GM12878 (cell line): Measurements from ENCODE around the gene CLEC14A. TPM values are rescaled to one million over a fixed set of nuclear protein-coding genes. Genes with fewer than 3 reads are reported as not detected.

Experiments used
- ATAC-seq: fragments of 200-7000 bp; cut with Tn5 transposase; 3 replicates; pipeline ENCODE4 v1.9.1; 2020; ENCODE audit warnings: mild to moderate bottlenecking, moderate library complexity
- BruUV-seq: library from RNA; stranded (reverse); fragments of 400-500 nt; replicated peaks from 2 replicates; lab custom pipeline; 2021; lab: Mats Ljungman, UMichigan
- CTCF ChIA-PET: fragments of 300-600 bp; sonication (Branson Sonifier 250); formaldehyde crosslinking; extraction: SDS; loops from one replicate; lab custom pipeline; 2021; ENCODE audit warnings: inconsistent platforms; lab: Yijun Ruan, JAX
- POLR2A ChIA-PET: fragments of 350-600 bp; formaldehyde crosslinking; extraction: SDS; loops from one replicate; lab custom pipeline; 2021; ENCODE audit warnings: inconsistent platforms; lab: Charles Lee
- RAD21 ChIA-PET: fragments of 300-600 bp; sonication (Branson Sonifier 250); formaldehyde crosslinking; loops from one replicate; lab custom pipeline; 2023; ENCODE audit warnings: antibody characterized with exemption; ENCODE audit not compliant: unreplicated experiment; lab: Charles Lee
- SMC1A ChIA-PET: fragments of 300-600 bp; sonication (Branson Sonifier 250); formaldehyde crosslinking; loops from one replicate; lab custom pipeline; 2023; ENCODE audit not compliant: unreplicated experiment, uncharacterized antibody; lab: Charles Lee
- DNase-seq: peaks from one replicate; pipeline ENCODE4 v3.0.0-alpha.2; 2011; ENCODE audit warnings: low read depth, low spot score
- FAIRE-seq: peaks from 3 replicates; lab custom pipeline; 2011; peaks lifted over from hg19 to GRCh38; lab: Jason Lieb, UNC
- H2AFZ ChIP-seq: 2 replicates; pipeline ENCODE4 v1.6.0; 2011; ENCODE audit warnings: low read depth, low read length, control low read depth; ENCODE audit not compliant: control insufficient read depth
- H3K27ac ChIP-seq: 2 replicates; pipeline ENCODE4 v1.5.1; 2011; ENCODE audit warnings: control low read depth; ENCODE audit not compliant: control insufficient read depth, insufficient read depth
- H3K27me3 ChIP-seq, 2 experiments: replicated peaks in 1 of 2; 2 replicates each; pipeline versions ENCODE4 v1.6.0 to v1.6.1; 2011; ENCODE audit warnings: low read length in 1 of 2; ENCODE audit not compliant: control insufficient read depth in 2 of 2, insufficient read depth in 2 of 2
- H3K36me3 ChIP-seq, 2 experiments: 2 replicates each; pipeline ENCODE4 v1.5.1; 2011; ENCODE audit warnings: low read length in 1 of 2; ENCODE audit not compliant: control insufficient read depth in 2 of 2, insufficient read depth in 2 of 2
- H3K4me1 ChIP-seq: 2 replicates; pipeline ENCODE4 v1.6.1; 2011; ENCODE audit warnings: mild to moderate bottlenecking, low read length, moderate library complexity, mixed read lengths; ENCODE audit not compliant: control insufficient read depth, insufficient read depth
- H3K4me2 ChIP-seq: 2 replicates; pipeline ENCODE4 v1.6.0; 2011; ENCODE audit warnings: control low read depth; ENCODE audit not compliant: control insufficient read depth, insufficient read depth
- H3K4me3 ChIP-seq: fragments of 200-600 bp; sonication (generic); 2 replicates; pipeline ENCODE4 v1.5.1; 2016
- H3K79me2 ChIP-seq: 2 replicates; pipeline ENCODE4 v1.6.0; 2011; ENCODE audit warnings: low read length; ENCODE audit not compliant: control insufficient read depth, insufficient read depth
- H3K9ac ChIP-seq: 2 replicates; pipeline ENCODE4 v1.8.0; 2011; ENCODE audit warnings: low read length, control low read depth, mixed read lengths; ENCODE audit not compliant: control insufficient read depth, insufficient read depth
- H3K9me3 ChIP-seq: replicated peaks from 3 replicates; pipeline ENCODE4 v1.5.1; 2011; ENCODE audit warnings: mild to moderate bottlenecking, low read length; ENCODE audit not compliant: control insufficient read depth, insufficient read depth
- H4K20me1 ChIP-seq: 2 replicates; pipeline ENCODE4 v1.6.0; 2011; ENCODE audit not compliant: control insufficient read depth, insufficient read depth
- ASH2L ChIP-seq: fragments of 300-600, 200-600 bp; sonication (generic); IDR thresholded peaks from 2 replicates; pipeline ENCODE4 v1.6.1; 2017; ENCODE audit warnings: low read depth, mild to moderate bottlenecking, borderline replicate concordance
- BCL11A ChIP-seq: IDR thresholded peaks from 2 replicates; pipeline ENCODE4 v1.6.1; 2011; ENCODE audit warnings: low read depth, low read length
- BRCA1 ChIP-seq: IDR thresholded peaks from 2 replicates; pipeline ENCODE4 v1.6.1; 2011; ENCODE audit warnings: low read depth, low read length, improper control_type of control experiment
- CHD1 ChIP-seq: IDR thresholded peaks from 2 replicates; pipeline ENCODE4 v1.6.1; 2012; ENCODE audit warnings: low read depth, low read length, improper control_type of control experiment
- EP300 ChIP-seq, 2 experiments: fragments of 150-350 bp in 1 of 2; IDR thresholded peaks; 2 replicates each; pipeline ENCODE4 v1.6.1; 2011 to 2012; ENCODE audit warnings: low read depth in 2 of 2, low read length in 2 of 2, borderline replicate concordance in 1 of 2, improper control_type of control experiment in 1 of 2, inconsistent platforms in 1 of 2; ENCODE audit not compliant: control insufficient read depth in 1 of 2
- FOXK2 ChIP-seq: fragments of 450-650 bp; IDR thresholded peaks from 2 replicates; pipeline ENCODE4 v1.6.1; 2017; ENCODE audit warnings: mild to moderate bottlenecking, moderate library complexity
- MAX ChIP-seq: IDR thresholded peaks from 2 replicates; pipeline ENCODE4 v1.6.1; 2012; ENCODE audit warnings: low read depth, low read length, improper control_type of control experiment
- NFYA ChIP-seq: IDR thresholded peaks from 2 replicates; pipeline ENCODE4 v1.6.1; 2011; ENCODE audit warnings: low read depth, mild to moderate bottlenecking, low read length, improper control_type of control experiment, borderline replicate concordance
- NR2F1 ChIP-seq: fragments of 450-650 bp; conservative IDR thresholded peaks from 2 replicates; pipeline ENCODE4 v1.6.1; 2017; ENCODE audit warnings: mild to moderate bottlenecking
- POU2F2 ChIP-seq: IDR thresholded peaks from 3 replicates; pipeline ENCODE4 v1.6.1; 2011; ENCODE audit warnings: low read depth, mild to moderate bottlenecking, low read length, borderline replicate concordance
- SMARCA5 ChIP-seq: fragments of 450-650 bp; IDR thresholded peaks from 2 replicates; pipeline ENCODE4 v1.6.1; 2017; ENCODE audit warnings: mild to moderate bottlenecking
- SPI1 ChIP-seq: IDR thresholded peaks from 2 replicates; pipeline ENCODE4 v1.6.1; 2011; ENCODE audit warnings: low read depth, mild to moderate bottlenecking, low read length, moderate library complexity, borderline replicate concordance; ENCODE audit not compliant: insufficient read depth
- STAT1 ChIP-seq: fragments of 450-650 bp; conservative IDR thresholded peaks from 2 replicates; pipeline ENCODE4 v1.6.1; 2014; ENCODE audit warnings: antibody characterized with exemption, mild to moderate bottlenecking
- TCF7 ChIP-seq: IDR thresholded peaks from 2 replicates; pipeline ENCODE4 v1.6.1; 2014; ENCODE audit warnings: antibody characterized with exemption, borderline replicate concordance
- ZBTB4 ChIP-seq: fragments of 450-650 bp; formaldehyde crosslinking; IDR thresholded peaks from 2 replicates; pipeline ENCODE4 v1.4.0; 2022; ENCODE audit warnings: mild to moderate bottlenecking, moderate library complexity
- WGBS: methylation state at CpG from one replicate; pipeline ENCODE4 v1.1.6; 2016; ENCODE audit warnings: low lambda C conversion rate; ENCODE audit not compliant: insufficient replicate concordance, insufficient coverage; ENCODE audit errors: missing lambda C conversion rate; 5-methylcytosine and 5-hydroxymethylcytosine counted together
- in situ Hi-C: fragments of 300-500 bp; cut with MboI; formaldehyde crosslinking; loops from 9 replicates; pipeline ENCODE4 v1.14.3; 2018; ENCODE audit warnings: mixed read lengths
- intact Hi-C: fragments of 100-400 bp; cut with micrococcal nuclease; formaldehyde crosslinking; loops from one replicate; pipeline ENCODE4 v1.14.2; 2022; ENCODE audit not compliant: unreplicated experiment
- polyA plus RNA-seq, 11 experiments: library from polyadenylated mRNA; depleted of rRNA in 4 of 11; unstranded in 6 of 11; stranded (reverse) in 5 of 11; fragments of >200 nt; fragmentation: Nextera tagmentation in 4 of 11; fragmentation: Illumina TruSeq in 1 of 11; extraction: Ambion mirVana in 4 of 11; extraction: Trizol in 1 of 11; gene quantifications; 1 replicate in 1 of 11; 2 replicates in 10 of 11; pipeline versions ENCODE4 v1.2.1 to v1.2.3, GENCODE V29; 2011 to 2016; ENCODE audit warnings: inconsistent platforms in 2 of 11, missing spikeins in 2 of 11, low read depth in 1 of 11
- total RNA-seq, 4 experiments: library from RNA; depleted of rRNA in 3 of 4; stranded (reverse); fragments of >200 nt in 3 of 4; fragmentation: Illumina TruSeq in 1 of 4; extraction: Trizol in 1 of 4; gene quantifications; 2 replicates each; pipeline versions ENCODE4 v1.2.1 to v1.2.3, GENCODE V29; 2013 to 2021

CLEC14A gene
- total and polyA plus RNA-seq, 10 of the 15 experiments (the other 5 are each of a cell fraction or from before 2014, with no cell fraction given) = not detected

- FAIRE-seq = no peak
- Histone ChIP-seq H3K36me3 (no peaks in the 10 kb centered on the region), H3K4me1 (no peaks in the 10 kb centered on the region), H3K4me3 (no peak overlapping the region), H3K27ac (no peak overlapping the region), H3K79me2 (no peaks in the 10 kb centered on the region), H3K9me3 (no peaks in the 10 kb centered on the region), H3K27me3 (no peaks in the 10 kb centered on the region), H2AFZ (no peak overlapping the region), H4K20me1 (no peaks in the 10 kb centered on the region), H3K9ac (no peak overlapping the region), H3K4me2 (no peak overlapping the region)
- ChIA-PET RAD21 (no interaction called here), CTCF (no interaction called here), POLR2A (no interaction called here), SMC1A (interaction anchor here (0.6 kb wide), 1 partner anchor 126 kb away, joined by 3 read pairs; no protein-coding TSS in a partner anchor)
- in situ Hi-C loops (no loop called here), intact Hi-C loops (no loop called here)
- no peak for DNase-seq
- no peak for ATAC-seq
- TF ChIP-seq BRCA1 = no peak
- no peak for TF ChIP-seq EP300 (IDR thresholded peaks at IDR 0.05; ENCODE audit: borderline replicate concordance in 1 of 2, control insufficient read depth in 1 of 2, low read depth in 2 of 2, low read length in 2 of 2)
- no peak for TF ChIP-seq SPI1
- TF ChIP-seq SMARCA5 = no peak
- no peak for TF ChIP-seq TCF7
- no peak for TF ChIP-seq NFYA
- TF ChIP-seq NR2F1 = no peak
- no peak for TF ChIP-seq STAT1
- no TSS peak for BruUV-seq
- WGBS = 6% methylated on average over 1 of the region's 1 CpG
These were observed 5.7 kb upstream of the CLEC14A start for GRCh38 chr14:38261620-38262019.

- RAD21 ChIA-PET = no interaction called here
- H3K36me3 ChIP-seq = no peaks in the 10 kb centered on the region
- no peak overlapping the region for H3K4me3 ChIP-seq
- no TSS peak for BruUV-seq
- SMC1A ChIA-PET = no interaction called here
- FAIRE-seq (no peak), ATAC-seq (no peak), DNase-seq (no peak)
- WGBS = 0% methylated on average over 2 of the region's 2 CpGs
- no peak overlapping the region for H3K27ac ChIP-seq
- intact Hi-C loops = no loop called here
- H3K27me3 ChIP-seq = no peaks in the 10 kb centered on the region
- no peaks in the 10 kb centered on the region; the same call in 2 of the 3 replicates for H3K9me3 ChIP-seq
- no peaks in the 10 kb centered on the region for H3K79me2 ChIP-seq
- in situ Hi-C loops = no loop called here
- CTCF ChIA-PET = no interaction called here
- no peaks in the 10 kb centered on the region for H4K20me1 ChIP-seq
- POLR2A ChIA-PET = no interaction called here
- H3K4me1 ChIP-seq = no peaks in the 10 kb centered on the region
- no peak overlapping the region for H2AFZ ChIP-seq
- H3K4me2 ChIP-seq = no peak overlapping the region
- no peak overlapping the region for H3K9ac ChIP-seq
- TF ChIP-seq SMARCA5 (no peak), MAX (no peak), ZBTB4 (CRISPR knock-in tag) (no peak), FOXK2 (no peak), CHD1 (no peak), POU2F2 (no peak), ASH2L (no peak), BCL11A (no peak)
These were observed 1.6 kb upstream of the CLEC14A start for GRCh38 chr14:38257507-38257906.
